GM12892 (cell line): ENCODE measurements around the gene CSNK1A1L.

Source experiments
- POLR2A ChIP-seq: IDR thresholded peaks from 2 replicates; pipeline ENCODE4 v1.6.1; 2011; ENCODE audit warnings: low read depth, low read length, control low read depth
- POLR2AphosphoS5 ChIP-seq: IDR thresholded peaks from 2 replicates; pipeline ENCODE4 v1.6.1; 2011; ENCODE audit warnings: low read depth, low read length, control low read depth

DNA sequence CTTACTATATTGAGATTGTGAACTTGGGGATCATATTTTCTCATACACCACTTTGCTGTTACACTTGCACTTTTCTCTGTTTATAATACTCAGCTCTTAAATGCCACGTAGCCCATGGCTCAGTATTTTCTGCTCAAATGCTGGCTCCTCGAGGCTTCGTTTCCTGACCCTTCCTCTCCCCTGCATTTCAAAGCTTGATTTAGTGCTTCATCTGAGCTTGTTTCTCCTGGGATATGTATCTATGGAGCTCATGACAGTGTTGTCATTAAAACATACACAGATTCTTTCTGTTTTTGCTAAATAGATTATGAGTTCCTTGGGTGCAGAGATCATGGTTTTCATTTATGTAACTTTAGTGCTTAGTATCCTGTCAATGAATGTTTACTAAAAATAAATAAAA, 11.4 kb downstream of the CSNK1A1L start:
- TF ChIP-seq POLR2A (no peak), POLR2AphosphoS5 (no peak)
